K562 (cell line): Measurements from ENCODE around the gene TULP4. TPM values are rescaled to one million over a fixed set of nuclear protein-coding genes. Genes with fewer than 3 reads are reported as not detected.

Source experiments
- CBFA2T3 ChIP-seq: fragments of 450-650 bp; IDR thresholded peaks from 2 replicates; pipeline ENCODE4 v1.6.1; 2017
- CBX5 ChIP-seq: IDR thresholded peaks from 2 replicates; pipeline ENCODE4 v1.6.1; 2014; ENCODE audit warnings: low read depth, borderline replicate concordance
- CREB1 ChIP-seq, 2 experiments: sonication (generic) in 1 of 2; formaldehyde crosslinking in 1 of 2; IDR thresholded peaks; 2 replicates each; pipeline versions ENCODE4 v1.6.1 to v1.8.0; 2012 to 2022; ENCODE audit warnings: inconsistent platforms in 1 of 2, mild to moderate bottlenecking in 1 of 2, missing genetic modification reagents in 1 of 2, moderate library complexity in 1 of 2
- EP300 ChIP-seq: IDR thresholded peaks from 2 replicates; pipeline ENCODE4 v1.6.1; 2012; ENCODE audit warnings: low read length, improper control_type of control experiment
- EZH2 ChIP-seq: IDR thresholded peaks from 2 replicates; pipeline ENCODE4 v1.6.1; 2012; ENCODE audit warnings: low read depth, mild to moderate bottlenecking, inconsistent platforms, low read length, borderline replicate concordance
- HDAC1 ChIP-seq, 2 experiments: fragments of 450-650 bp; IDR thresholded peaks; 2 replicates each; pipeline ENCODE4 v1.6.1; 2016 to 2017; ENCODE audit warnings: inconsistent platforms in 1 of 2, mild to moderate bottlenecking in 1 of 2, moderate library complexity in 1 of 2
- MITF ChIP-seq: IDR thresholded peaks from 2 replicates; pipeline ENCODE4 v1.6.1; 2014; ENCODE audit warnings: antibody characterized with exemption
- POLR2A ChIP-seq: fragments of 450-650 bp; conservative IDR thresholded peaks from 2 replicates; pipeline ENCODE4 v1.6.1; 2016
- POLR3G ChIP-seq: IDR thresholded peaks from 2 replicates; pipeline ENCODE4 v1.6.1; 2011; ENCODE audit not compliant: insufficient read length, insufficient replicate concordance; ENCODE audit errors: extremely low read depth
- RBBP5 ChIP-seq: fragments of 200-600 bp; sonication (generic); IDR thresholded peaks from 2 replicates; pipeline ENCODE4 v1.6.1; 2012; ENCODE audit warnings: borderline replicate concordance, mild to moderate bottlenecking, low read length, control low read depth, inconsistent platforms; ENCODE audit not compliant: insufficient read depth, poor library complexity, severe bottlenecking
- RCOR1 ChIP-seq, 2 experiments: IDR thresholded peaks; 2 replicates each; pipeline ENCODE4 v1.6.1; 2012; ENCODE audit warnings: low read depth in 2 of 2, low read length in 2 of 2, borderline replicate concordance in 1 of 2, improper control_type of control experiment in 1 of 2
- RFX1 ChIP-seq: fragments of 450-650 bp; IDR thresholded peaks from 2 replicates; pipeline ENCODE4 v1.6.1; 2016; ENCODE audit warnings: mild to moderate bottlenecking, moderate library complexity
- RHOXF2B ChIP-seq: fragments of 250-450 bp; sonication (Bioruptor Pico); conservative IDR thresholded peaks from 2 replicates; pipeline ENCODE4 v1.5.1; 2021
- SRF ChIP-seq, 2 experiments: fragments of 250-450, 450-650 bp in 1 of 2; sonication (Bioruptor Pico) in 1 of 2; sonication (generic) in 1 of 2; formaldehyde crosslinking; IDR thresholded peaks; 2 replicates each; pipeline versions ENCODE4 v1.5.0 to v1.5.1; 2020 to 2022; ENCODE audit warnings: mild to moderate bottlenecking in 1 of 2, missing genetic modification reagents in 1 of 2
- TAF1 ChIP-seq: IDR thresholded peaks from 2 replicates; pipeline ENCODE4 v1.6.1; 2011; ENCODE audit warnings: mild to moderate bottlenecking, low read length, moderate library complexity; ENCODE audit not compliant: insufficient read depth, control insufficient read depth, severe bottlenecking; ENCODE audit errors: extremely low read depth
- TRIM24 ChIP-seq, 2 experiments: fragments of 450-650 bp; IDR thresholded peaks; 2 replicates each; pipeline ENCODE4 v1.6.1; 2016
- TRIM28 ChIP-seq: fragments of 450-650 bp; IDR thresholded peaks from 2 replicates; pipeline ENCODE4 v1.6.1; 2017
- ZNF3 ChIP-seq: fragments of 250-450 bp; sonication (Bioruptor Pico); IDR thresholded peaks from 2 replicates; pipeline ENCODE4 v1.5.0; 2021; ENCODE audit warnings: mild to moderate bottlenecking, moderate library complexity
- ZNF347 ChIP-seq: fragments of 450-650 bp; formaldehyde crosslinking; IDR thresholded peaks from 2 replicates; pipeline ENCODE4 v1.4.0; 2020; ENCODE audit warnings: low read depth, mild to moderate bottlenecking, moderate library complexity
- ZNF512 ChIP-seq: IDR thresholded peaks from 2 replicates; pipeline ENCODE4 v1.6.1; 2016; ENCODE audit warnings: missing genetic modification characterization, missing compliant biosample characterization
- ZNF668 ChIP-seq: fragments of 250-450 bp; sonication (Bioruptor Pico); IDR thresholded peaks from 2 replicates; pipeline ENCODE4 v1.8.0; 2022; ENCODE audit warnings: mild to moderate bottlenecking, inconsistent platforms
- ZZZ3 ChIP-seq: fragments of 450-650 bp; IDR thresholded peaks from 2 replicates; pipeline ENCODE4 v1.6.1; 2016; ENCODE audit warnings: antibody characterized with exemption, mild to moderate bottlenecking, moderate library complexity
- polyA plus RNA-seq, 8 experiments: library from polyadenylated mRNA; depleted of rRNA in 4 of 8; stranded (reverse) in 5 of 8; unstranded in 3 of 8; fragments of >200 nt; fragmentation: Nextera tagmentation in 2 of 8; fragmentation: Illumina TruSeq in 1 of 8; extraction: Ambion mirVana in 2 of 8; extraction: Trizol in 1 of 8; gene quantifications; 2 replicates each; pipeline versions ENCODE4 v1.2.1 to v1.2.3, GENCODE V29; 2011 to 2014; ENCODE audit warnings: inconsistent platforms in 1 of 8, missing spikeins in 1 of 8
- total RNA-seq, 7 experiments: library from RNA; depleted of rRNA in 6 of 7; stranded (reverse); fragments of >200 nt in 6 of 7; fragmentation: Illumina TruSeq in 2 of 7; extraction: Trizol in 2 of 7; gene quantifications; 2 replicates each; pipeline versions ENCODE4 v1.2.1 to v1.2.3, GENCODE V29; 2011 to 2021; ENCODE audit warnings: low replicate concordance in 1 of 7
- TF ChIP-seq, protein P1 (sequence below): fragments of 250-450 bp; sonication (Bioruptor Pico); IDR thresholded peaks from 2 replicates; pipeline ENCODE4 v1.8.0; 2022; ENCODE audit warnings: inconsistent platforms, mild to moderate bottlenecking, moderate library complexity, borderline replicate concordance

Gene TULP4
- total and polyA plus RNA-seq, 9 of the 15 experiments (the other 6 are each of a cell fraction or from before 2014, with no cell fraction given): 1.2 to 50.4 (median 11.0) TPM

DNA sequence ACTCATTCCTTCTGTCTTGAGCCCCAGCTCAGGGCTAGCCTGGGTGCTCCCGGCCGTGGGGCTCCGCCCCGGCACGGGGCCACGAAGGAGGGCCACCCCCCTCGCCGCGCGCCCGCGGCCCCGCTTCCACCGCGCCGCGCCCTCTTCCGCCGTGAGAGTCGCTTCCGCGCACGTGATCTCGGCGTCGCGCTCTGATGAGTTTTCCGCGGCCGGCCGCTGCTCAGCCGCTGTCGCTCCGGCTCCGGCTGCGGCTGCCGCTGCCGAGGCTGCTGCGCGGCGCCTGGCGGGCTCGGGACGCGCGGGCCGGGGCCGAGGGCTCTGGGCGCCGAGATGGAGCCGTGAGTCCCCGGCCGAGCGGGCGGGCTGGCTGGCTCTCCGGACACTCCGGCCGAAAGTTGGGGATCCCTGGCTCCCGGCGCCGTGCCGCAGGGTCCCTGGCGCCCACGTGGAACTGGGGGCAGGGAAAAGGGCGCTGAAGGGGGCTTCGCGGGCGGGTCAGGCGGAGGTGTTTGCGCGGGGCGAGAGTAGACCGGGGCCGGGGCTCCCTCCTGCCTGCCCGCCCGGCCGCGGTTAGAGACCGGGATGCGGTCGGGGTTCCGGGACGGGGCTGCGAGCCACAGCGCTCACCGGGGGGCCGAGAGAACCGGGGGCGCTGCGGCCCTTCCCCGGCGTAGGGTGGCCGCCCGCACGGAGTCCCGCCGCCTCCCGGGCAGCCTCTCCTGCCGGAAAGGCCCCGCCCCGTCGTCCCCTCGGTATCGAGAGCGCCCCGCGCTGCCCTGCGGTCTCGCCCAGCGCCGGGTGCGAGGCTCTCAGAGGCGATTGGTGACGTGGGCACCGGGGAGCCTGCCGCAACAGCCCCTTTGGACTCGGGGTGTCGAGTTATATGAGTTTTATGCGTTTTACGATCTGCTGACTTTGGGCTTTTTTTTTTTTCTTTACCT lies 247.9 kb downstream of the TULP4 start, which contains the start of gene TMEM181 (continued):
- peak; percentile 74 for TF ChIP-seq TAF1
- peak; percentile 97 for TF ChIP-seq MITF
- TF ChIP-seq RBBP5: peak; percentile 98
- TF ChIP-seq RHOXF2B (CRISPR knock-in tag): no peak
- TF ChIP-seq ZNF512 (tag): no peak
- peak; percentile 98 for TF ChIP-seq CREB1 (IDR thresholded peaks at IDR 0.05)
- peak; percentile 97 for TF ChIP-seq CREB1 (CRISPR knock-in tag; IDR thresholded peaks at IDR 0.05)
- 0 out of 2 replicates have a peak, but pooled peaks have one; percentile 15 for TF ChIP-seq ZNF668
- peak in 1 of 2 experiments; percentile 33; a peak in 1 of 4 replicates for TF ChIP-seq HDAC1 (IDR thresholded peaks at IDR 0.05)
- peak; percentile 36; the same call in 1 of the 2 replicates for TF ChIP-seq EP300
- TF ChIP-seq POLR2A: peak; percentile 62
- no peak; a peak in 1 of 4 replicates for TF ChIP-seq SRF (CRISPR knock-in tag; IDR thresholded peaks at IDR 0.05)
- TF ChIP-seq CBX5: no peak
- TF ChIP-seq RCOR1 (IDR thresholded peaks at IDR 0.05; ENCODE audit: borderline replicate concordance in 1 of 2, low read depth in 2 of 2, low read length in 2 of 2): peak in 1 of 2 experiments; percentile 26; a peak in 1 of 4 replicates
- TF ChIP-seq RFX1: no peak
- TF ChIP-seq, protein P1, sequence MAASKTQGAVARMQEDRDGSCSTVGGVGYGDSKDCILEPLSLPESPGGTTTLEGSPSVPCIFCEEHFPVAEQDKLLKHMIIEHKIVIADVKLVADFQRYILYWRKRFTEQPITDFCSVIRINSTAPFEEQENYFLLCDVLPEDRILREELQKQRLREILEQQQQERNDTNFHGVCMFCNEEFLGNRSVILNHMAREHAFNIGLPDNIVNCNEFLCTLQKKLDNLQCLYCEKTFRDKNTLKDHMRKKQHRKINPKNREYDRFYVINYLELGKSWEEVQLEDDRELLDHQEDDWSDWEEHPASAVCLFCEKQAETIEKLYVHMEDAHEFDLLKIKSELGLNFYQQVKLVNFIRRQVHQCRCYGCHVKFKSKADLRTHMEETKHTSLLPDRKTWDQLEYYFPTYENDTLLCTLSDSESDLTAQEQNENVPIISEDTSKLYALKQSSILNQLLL (CRISPR knock-in tag): no peak
- no peak for TF ChIP-seq TRIM24 (IDR thresholded peaks at IDR 0.05)
- TF ChIP-seq EZH2: no peak
- no peak for TF ChIP-seq ZNF3 (CRISPR knock-in tag)
- TF ChIP-seq POLR3G: no peak
- TF ChIP-seq ZNF347 (CRISPR knock-in tag): no peak
- no peak for TF ChIP-seq TRIM28
- TF ChIP-seq ZZZ3: no peak
- TF ChIP-seq CBFA2T3: peak; percentile 16; the same call in 1 of the 2 replicates
